ENCODE data around the gene CKM.

GRCh38 chr19:45304141-45304926 lies 18.3 kb downstream of the CKM start:
- TF ChIP-seq POLR2A (IDR thresholded peaks at IDR 0.05) (no peak), CTCF (IDR thresholded peaks at IDR 0.05) (no peak)

Measured in thyroid gland (tissue), 4 donors.